HG02885 (cell line): Measurements from ENCODE around the gene CRIP3.

Experiments
- ATAC-seq: cut with Tn5 transposase; IDR thresholded peaks from one replicate; pipeline ENCODE4 v1.9.1; 2021; ENCODE audit warnings: mild to moderate bottlenecking; ENCODE audit not compliant: unreplicated experiment, poor library complexity

CRIP3 gene

DNA sequence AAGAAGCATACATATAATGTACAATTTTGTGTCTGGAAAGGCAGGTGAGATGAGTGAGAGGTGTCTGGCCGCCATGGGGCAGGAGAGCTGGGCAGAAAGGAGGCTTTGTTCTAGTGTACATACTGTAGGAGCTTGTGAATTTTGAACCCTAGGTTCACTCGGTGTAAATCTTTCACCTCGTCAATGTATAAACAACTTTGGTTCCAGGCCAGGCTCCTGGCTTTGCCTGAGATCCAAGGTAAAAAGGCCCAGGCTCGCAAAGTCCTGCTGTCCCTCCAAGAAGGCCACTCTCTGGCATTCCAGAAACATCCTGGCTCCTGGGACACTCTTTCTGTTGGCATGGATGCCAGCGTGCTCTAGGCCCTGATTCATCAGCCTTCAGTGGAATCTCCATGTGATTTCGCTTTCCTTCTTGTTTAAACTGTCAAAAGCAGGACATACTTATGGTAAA is 17.7 kb downstream of the CRIP3 start:
- no peak for ATAC-seq

DNA sequence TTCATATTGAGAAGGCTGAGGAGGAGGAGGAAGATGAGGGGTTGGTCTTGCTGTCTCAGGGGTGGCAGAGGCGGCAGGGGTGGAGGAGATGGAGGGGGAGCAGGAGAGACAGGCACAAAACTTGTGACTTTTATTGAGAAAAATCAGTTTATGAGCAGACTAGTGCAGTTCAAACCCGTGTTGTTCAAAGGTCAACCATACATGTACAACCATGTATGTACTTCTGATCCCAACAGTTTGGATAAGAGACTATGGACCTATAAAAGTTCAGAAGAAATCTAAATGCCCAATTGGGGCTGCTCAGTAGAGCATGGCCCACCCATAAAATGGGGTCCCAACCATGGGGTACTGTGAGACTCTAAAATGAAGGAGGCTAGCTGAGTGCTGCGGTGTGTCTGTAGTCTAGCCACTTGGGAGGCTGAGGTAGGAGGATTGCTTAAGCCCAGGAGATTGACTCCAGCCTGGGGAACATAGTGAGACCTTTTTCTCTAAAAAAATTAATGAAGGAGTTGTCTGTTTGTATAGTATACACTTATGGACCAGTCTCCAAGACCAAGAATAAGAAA is 18.2 kb downstream of the CRIP3 start:
- no peak for ATAC-seq

DNA sequence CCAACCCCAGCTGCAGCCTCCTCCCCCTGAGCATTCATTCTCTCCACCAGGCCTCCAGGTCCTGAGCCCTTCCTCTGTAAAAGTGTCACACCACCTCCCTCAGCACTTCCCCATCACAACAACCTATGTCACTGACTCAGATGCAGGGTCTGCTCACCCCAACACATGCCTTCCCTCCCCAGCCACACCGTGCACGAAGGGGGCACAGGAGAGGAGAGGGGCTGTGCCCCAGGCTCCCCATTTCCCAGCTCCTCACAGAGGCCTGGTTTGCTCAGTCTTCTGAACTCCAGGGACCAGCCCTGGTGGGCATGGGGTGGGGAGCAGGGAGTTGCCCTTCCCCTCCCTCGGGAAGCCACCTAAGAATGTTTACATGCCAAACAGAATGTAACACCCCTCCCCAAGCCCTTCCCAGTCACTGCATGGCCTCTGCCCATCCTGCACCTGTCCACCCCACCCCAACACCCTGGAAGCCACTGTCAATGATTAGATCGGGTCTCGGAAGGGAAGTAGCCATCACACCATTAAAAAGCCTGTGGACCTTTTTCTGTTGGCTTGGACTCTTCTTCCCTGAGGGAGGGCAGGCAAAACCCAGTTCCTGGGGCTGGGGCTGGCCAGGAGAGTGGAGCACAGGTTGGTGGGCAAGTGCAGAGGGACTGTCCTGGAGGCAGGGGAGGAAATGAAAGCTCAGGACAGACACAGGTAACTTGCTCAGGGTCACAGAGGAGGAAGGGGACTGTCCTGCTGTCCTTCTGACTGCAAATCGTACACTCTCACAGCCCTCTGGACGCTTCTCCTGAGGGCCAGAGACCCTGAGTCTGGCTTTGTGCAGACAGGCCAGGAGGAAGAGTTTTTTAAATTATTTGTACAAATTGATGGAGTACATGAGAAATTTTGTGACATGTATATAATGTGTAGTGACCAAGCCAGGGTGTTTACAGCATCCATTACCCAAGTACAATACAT is 20.6 kb downstream of the CRIP3 start:
- ATAC-seq, result no peak

DNA sequence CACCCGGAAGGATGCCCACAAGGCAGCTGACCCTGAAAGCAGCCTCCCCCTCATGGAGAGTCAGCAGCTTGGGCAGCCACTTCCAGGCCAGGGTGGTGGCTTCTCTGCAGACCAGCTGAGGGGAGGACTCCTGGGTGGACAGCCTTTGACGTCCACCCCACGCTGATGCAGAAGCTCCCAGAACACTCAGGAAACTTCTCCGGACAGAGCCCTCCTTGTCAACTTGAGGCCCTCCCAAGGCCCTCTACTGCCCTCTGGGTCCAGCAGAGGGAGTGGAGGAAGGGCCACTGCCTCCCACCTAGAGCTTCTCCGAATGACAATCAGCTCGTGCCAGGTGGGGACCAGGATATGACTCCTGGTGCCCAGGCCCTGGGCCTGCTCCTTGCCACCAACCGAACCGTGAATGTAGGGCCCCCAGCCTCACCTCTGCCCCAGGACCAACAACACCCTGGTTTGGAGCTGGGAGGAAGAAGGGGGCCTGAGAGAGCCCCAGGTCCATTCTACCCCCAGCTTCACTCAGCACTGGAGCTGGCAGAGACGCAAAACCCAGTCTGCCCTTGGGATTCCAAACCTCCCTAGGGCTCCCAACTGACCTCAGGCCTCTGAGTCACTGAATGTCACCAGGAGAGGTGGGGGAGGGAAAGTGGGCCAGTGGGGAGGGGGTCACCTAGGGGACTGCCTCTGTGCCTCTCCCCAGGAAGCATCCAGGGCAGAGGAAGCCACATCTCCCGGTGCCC is 21.5 kb downstream of the CRIP3 start:
- ATAC-seq, result no peak

DNA sequence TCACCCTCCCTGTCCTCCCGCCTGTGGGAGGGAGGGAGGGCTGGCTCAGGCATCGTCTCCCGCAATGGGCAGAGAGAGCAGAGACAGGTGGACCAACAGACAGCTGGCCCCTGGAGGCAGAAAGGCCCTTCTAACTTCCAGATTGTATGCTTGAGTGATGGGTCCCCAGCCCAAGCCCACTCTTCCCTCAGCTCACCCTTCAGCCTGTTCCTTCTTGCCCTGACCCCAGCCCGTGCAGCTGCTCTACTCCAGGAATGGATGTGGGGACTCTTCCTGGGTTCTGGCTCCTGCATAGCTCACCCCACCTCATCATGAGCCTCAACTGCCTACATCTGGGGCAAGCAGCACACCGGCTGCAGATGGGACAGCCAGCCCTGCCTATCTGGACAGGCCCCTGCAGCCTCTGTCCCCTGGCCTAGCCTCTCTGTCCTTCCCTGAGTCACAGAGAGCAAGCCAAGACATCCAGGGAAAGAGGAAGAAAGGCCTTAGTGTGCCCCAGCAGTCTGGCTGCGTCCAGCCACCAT is 22.1 kb downstream of the CRIP3 start:
- no peak for ATAC-seq

DNA sequence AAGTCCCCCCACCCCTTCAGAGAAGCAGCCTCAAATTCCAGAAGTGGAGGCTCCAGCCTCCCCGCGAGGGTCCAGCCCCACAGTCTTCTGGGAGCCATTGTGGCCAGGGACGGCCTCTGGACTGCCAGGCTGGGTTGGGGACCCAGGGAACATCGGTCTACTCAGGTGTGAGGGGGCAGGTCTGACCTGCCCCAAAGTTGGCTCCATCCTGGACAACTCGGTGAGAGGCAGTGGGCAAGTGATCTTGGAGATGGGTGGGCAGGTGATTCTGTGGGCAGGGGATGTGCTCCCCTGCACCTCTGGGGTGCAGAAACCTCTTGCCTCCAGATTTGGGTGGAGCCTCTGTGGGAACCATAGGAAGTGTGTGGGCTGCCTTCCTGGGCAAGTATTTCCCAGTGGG is 22.8 kb downstream of the CRIP3 start:
- no peak for ATAC-seq

DNA sequence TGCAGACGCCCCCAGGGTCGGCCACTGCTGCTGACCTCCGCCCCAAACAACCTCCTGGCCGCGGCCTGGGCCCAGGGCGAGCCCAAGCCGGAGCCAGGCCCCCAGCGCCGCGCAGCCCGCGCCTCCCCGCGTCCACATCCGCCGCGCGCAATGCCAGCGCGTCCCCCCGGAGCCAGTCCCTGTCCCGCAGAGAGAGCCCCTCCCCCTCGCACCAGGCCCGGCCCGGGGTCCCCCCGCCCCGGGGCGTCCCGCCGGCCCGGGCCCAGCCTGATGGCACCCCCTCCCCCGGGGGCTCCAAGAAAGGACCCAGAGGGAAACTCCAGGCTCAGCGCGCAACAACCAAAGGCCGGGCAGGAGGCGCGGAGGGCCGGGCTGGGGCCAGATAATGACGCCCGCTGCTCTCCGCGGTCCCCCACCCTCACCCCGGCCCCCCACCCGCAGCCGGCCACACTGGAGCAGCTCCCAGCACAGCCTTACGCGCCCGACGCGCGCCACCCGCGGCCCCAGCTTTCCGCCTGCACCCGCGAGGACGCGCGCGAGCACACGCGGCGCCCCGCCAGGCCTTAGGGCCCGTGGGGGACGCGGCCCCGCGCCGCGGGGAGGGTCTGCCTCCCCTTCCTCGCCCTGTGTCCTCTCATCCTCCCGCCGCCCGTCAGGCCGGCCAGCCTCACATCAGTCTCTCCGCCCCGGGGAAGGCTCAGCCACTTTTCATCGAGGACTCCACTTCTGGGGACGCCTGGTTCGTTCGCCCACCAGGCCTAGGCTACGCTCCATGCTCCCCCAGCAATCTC is 23.4 kb downstream of the CRIP3 start:
- ATAC-seq, result no peak

DNA sequence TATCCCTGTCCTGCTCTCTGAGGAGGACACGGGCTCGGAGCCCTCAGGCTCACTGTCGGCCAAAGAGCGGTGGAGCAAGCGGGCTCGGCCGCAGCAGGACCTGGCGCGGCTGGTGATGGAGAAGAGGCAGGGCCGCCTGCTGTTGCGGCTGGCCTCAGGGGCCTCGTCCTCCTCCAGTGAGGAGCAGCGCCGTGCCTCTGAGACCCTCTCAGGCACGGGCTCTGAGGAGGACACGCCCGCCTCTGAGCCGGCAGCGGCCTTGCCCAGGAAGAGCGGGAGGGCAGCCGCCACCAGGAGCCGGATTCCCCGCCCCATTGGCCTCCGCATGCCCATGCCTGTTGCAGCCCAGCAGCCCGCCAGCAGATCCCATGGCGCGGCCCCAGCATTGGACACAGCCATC is 24.7 kb downstream of the CRIP3 start:
- ATAC-seq, result no peak

DNA sequence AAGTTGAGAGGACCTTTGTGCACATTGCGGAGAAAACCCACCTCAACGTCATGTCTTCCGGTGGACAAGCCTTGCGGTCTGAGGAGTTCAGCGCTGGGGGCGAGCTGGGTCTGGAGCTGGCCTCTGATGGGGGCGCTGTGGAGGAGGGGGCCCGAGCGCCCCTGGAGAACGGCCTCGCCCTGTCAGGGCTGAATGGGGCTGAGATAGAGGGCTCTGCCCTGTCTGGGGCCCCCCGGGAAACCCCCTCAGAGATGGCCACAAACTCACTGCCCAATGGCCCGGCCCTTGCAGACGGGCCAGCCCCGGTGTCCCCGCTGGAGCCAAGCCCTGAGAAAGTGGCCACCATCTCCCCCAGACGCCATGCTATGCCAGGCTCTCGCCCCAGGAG is 25.1 kb downstream of the CRIP3 start:
- no peak for ATAC-seq

DNA sequence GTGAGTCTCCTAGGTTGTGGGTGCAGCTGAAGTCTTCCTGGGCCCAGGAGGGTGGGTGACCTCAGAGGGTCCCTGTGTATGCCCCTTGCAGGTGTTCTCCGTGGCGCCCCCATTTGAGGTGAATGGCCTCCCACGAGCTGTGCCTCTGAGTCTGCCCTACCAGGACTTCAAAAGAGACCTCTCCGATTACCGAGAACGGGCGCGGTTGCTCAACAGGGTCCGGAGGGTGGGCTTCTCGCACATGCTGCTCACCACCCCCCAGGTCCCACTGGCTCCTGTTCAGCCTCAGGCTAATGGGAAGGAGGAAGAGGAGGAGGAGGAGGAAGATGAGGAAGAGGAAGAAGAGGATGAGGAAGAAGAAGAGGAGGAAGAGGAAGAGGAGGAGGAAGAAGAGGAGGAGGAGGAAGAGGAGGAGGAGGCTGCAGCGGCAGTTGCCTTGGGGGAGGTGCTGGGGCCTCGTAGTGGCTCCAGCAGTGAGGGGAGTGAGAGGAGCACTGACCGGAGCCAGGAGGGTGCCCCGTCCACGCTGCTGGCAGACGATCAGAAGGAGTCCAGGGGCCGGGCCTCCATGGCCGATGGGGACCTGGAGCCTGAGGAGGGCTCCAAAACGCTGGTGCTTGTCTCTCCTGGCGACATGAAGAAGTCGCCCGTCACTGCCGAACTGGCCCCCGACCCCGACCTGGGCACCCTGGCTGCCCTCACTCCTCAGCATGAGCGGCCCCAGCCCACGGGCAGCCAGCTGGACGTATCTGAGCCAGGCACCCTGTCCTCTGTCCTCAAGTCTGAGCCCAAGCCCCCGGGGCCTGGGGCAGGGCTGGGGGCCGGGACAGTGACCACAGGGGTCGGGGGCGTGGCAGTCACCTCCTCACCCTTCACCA is 25.8 kb downstream of the CRIP3 start:
- no peak for ATAC-seq

DNA sequence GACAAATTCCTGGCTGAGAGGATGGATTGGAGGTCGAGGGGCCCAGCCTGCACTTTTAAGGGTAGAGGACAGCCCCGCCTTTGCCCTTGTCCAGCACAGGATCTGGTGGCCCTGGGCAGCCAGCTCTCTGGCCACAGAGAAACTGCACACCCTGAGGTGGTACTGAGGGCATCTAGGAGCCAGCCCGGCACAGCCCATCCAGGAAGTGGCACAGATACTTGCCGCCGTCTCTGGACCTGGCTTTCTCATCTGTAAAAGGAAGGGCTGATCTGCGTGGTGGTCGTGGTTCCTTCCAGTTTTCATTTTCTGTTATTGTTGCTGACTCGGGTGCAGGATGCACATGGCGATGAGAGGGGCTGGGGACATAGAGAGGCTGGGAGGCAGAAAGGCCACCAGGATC is 26.6 kb downstream of the CRIP3 start:
- ATAC-seq, result no peak

DNA sequence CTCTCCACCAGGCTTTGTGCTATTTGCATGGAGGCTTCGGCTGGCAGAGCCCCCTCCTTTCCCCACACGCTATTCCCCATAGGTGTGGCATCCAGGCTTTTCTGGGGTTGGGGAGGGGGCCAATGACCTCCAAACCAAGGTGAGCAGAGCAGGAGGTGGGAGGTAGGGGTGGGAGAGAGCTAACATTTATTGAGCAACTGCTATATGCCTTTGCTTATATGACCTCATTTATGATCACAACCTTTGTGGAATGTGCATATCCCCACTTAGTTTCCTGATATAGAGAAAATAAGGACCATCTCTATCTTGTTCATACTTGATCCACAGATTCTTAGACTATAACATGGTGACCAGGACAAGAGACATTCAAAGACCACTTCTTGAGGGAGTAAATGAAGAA is 28.4 kb downstream of the CRIP3 start:
- no peak for ATAC-seq

DNA sequence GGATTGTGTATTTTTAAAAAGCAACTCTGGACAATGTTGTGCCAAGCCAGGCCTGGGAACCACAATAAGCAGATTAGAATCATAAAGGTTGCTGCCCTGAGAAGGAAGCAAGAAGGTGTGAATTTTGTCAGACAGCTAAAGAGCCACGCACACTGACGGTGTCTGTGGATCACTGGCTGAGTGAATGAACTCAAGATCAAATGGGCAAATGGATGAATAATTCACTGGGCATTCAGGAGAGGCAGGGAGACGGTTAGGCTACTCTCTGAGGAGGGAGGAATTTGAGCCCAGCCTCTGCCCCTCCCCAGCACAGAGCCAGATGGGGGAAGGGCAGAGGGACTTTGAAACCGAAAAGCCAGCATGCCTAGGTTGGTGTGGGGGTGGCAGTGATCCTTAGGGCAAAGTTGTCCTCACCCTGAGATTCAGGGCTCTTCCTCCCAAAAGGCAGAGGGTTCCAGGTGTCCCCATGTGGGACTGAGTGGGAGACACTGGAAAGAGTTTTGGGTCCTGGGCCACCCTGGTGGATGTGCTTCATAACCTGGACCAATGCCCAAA is 30.0 kb downstream of the CRIP3 start:
- ATAC-seq, result no peak

DNA sequence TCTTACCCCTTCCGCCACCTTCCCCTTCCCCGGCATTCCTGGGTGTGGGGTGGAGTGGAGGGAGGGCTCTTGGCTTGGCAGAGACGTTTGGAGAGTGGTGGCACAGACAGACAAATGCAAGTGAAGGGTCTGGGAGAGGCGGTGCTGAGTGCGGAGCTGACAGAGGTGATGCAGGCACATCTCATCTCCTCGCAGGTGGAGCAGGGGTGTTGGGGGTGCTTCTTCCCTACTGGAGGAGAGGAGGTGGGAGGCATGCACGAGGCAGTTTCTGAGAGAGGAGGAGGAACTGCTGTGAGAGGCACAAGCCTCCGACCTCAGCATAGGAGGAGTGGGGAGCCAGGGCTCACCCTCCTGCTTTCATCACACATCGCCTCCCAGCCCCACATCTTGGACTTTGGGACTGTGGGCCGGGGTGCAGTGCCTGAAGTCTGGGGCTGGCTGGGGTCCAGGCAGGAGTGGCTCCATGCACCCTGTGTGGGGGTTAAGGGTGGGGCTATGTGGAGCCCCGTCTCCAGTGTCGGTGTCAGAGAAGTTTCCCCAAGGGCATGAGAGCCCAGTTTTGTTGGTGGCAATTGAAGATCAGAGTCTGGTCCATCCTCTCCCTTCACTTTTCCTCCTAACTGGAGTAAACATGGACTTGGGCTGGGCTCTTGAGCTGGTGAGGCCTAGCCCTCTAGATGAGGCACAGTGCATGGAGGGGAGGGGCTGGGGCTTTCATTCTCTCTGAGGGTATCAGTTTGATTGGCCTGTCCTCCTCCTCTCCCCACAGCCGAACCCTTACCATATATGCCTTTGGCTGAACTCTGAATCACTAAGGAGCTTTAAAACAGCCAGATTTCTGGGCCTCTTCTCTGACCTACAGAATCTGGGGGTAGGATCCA is 30.7 kb downstream of the CRIP3 start:
- no peak for ATAC-seq

DNA sequence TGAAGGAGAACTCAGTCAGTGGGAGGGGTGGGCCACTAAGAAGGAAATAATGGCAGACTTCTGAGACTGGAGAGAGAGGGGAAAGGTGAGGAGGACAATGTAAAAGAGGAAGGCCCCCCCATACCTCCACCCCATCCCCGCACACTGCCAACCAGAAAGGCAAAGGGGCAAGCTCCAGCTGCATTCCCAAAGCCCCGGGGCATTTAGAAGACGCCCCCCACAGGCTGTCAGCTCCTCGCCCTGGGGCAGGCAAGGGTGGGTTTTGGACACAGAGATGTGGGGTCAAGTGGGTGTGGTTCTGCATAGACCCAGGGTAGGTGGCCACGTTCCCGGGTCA is 31.4 kb downstream of the CRIP3 start:
- ATAC-seq, result no peak

DNA sequence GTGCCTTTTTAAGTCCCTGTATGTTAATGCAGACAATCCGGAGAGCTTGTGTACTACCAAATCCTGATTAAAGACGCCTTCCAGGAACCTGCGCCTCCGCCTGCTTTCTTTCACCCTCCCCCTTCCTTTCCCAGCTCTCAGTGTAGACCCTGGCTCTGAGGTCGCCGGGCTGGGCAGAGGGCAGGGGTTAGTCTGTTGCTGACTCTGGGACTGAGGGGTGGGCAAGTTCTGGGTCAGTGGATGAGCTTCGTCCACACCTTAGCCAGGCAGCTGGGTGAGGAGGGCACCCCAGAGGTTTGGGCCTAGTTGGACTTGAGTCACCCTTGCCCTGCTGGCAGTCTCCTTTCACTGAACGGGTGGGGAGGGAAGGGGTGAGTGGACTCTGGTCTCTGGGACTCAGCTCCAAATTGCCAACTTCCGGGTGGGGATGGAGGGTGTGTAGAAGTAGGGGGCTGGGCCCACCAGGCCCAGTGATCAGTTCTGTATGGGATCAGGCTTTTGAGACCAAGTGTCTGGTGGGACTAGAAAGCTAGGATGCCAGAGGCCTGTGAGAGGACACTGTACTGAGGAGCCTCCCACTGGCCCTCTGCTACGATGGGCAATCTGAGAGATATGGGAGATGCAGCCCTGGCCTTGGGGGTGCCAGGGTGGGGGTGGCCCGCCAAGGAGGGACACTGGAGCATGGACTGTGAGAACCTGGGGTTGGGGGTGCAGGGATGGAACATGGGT is 31.9 kb downstream of the CRIP3 start:
- ATAC-seq, result no peak

DNA sequence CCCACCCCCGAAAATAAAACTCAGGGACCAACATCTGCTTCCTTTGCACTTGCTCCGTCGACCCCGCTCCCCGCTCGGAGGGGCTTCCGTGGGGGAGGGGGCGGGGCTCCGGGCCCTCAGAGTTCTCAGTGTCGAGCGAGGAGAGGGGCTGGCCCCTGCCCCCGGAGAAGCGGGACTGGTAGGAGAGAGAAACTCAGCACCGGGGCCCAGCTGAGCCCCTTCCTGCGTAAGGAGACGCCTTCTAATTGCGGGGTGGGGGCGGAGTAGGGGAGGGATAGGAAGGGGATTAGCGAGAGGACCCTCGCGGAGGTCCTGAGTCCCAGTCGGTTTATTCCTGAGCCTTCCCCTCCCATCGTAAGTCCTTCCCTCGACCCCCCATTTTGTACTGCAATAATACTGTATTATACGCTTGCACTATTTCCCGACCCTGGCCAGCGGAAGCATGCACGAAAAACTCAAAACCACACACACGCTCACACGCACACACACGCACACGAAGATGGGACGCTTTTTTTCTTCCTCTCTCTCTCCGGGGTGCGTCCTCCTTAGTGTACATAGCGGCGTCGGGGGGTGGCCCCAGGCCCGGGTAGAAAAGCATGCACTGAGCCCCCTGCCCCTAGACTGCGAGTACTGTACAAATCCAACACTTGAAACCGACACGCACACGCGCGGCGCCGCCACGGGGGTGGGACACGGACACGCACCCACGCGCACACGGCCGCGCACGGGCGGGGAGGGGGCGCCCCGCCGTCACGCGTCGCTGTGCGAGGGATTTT is 32.6 kb downstream of the CRIP3 start:
- ATAC-seq, result no peak
